K562 (cell line): ENCODE measurements around the gene EFNA2. TPM values are rescaled to one million over a fixed set of nuclear protein-coding genes. Genes with fewer than 3 reads are reported as not detected.

Experiments used
- ARID3B ChIP-seq: fragments of 250-450 bp; sonication (Bioruptor Pico); IDR thresholded peaks from 2 replicates; pipeline ENCODE4 v1.4.0; 2020; ENCODE audit warnings: borderline replicate concordance
- BCOR ChIP-seq: fragments of 450-650 bp; IDR thresholded peaks from 2 replicates; pipeline ENCODE4 v1.6.1; 2016
- BDP1 ChIP-seq: IDR thresholded peaks from 3 replicates; pipeline ENCODE4 v1.6.1; 2011; ENCODE audit not compliant: insufficient read length, insufficient read depth
- CGGBP1 ChIP-seq: fragments of 250-450 bp; sonication (Bioruptor Pico); IDR thresholded peaks from 2 replicates; pipeline ENCODE4 v1.9.0; 2021; ENCODE audit warnings: mild to moderate bottlenecking
- HDAC8 ChIP-seq: fragments of 450-650 bp; IDR thresholded peaks from 2 replicates; pipeline ENCODE4 v1.6.1; 2016; ENCODE audit warnings: mild to moderate bottlenecking, missing genetic modification characterization, moderate library complexity, missing compliant biosample characterization
- MTA3 ChIP-seq: fragments of 450-650 bp; formaldehyde crosslinking; IDR thresholded peaks from 2 replicates; pipeline ENCODE4 v1.6.1; 2017; ENCODE audit warnings: mild to moderate bottlenecking, borderline replicate concordance
- NFATC3 ChIP-seq: fragments of 450-650 bp; IDR thresholded peaks from 2 replicates; pipeline ENCODE4 v1.6.1; 2017; ENCODE audit warnings: mild to moderate bottlenecking
- NFXL1 ChIP-seq: fragments of 450-650 bp; formaldehyde crosslinking; IDR thresholded peaks from 2 replicates; pipeline ENCODE4 v1.4.0; 2021; ENCODE audit warnings: mild to moderate bottlenecking
- NR3C1 ChIP-seq: sonication (generic); formaldehyde crosslinking; IDR thresholded peaks from 2 replicates; pipeline ENCODE4 v1.8.1; 2022; ENCODE audit warnings: missing genetic modification reagents
- RBM15 ChIP-seq: fragments of 200-400 bp; formaldehyde crosslinking; IDR thresholded peaks from 2 replicates; pipeline ENCODE4 v1.6.1; 2018; ENCODE audit warnings: mild to moderate bottlenecking, low read length, moderate library complexity; ENCODE audit not compliant: insufficient read depth
- SIN3A ChIP-seq, 2 experiments: fragments of 150-350 bp in 1 of 2; IDR thresholded peaks; 2 replicates each; pipeline ENCODE4 v1.6.1; 2011 to 2016; ENCODE audit warnings: borderline replicate concordance in 2 of 2, low read depth in 2 of 2, low read length in 2 of 2, mild to moderate bottlenecking in 2 of 2, moderate library complexity in 2 of 2; ENCODE audit not compliant: control insufficient read depth in 1 of 2
- SMAD2 ChIP-seq: fragments of 150-350 bp; IDR thresholded peaks from 2 replicates; pipeline ENCODE4 v1.6.1; 2014; ENCODE audit warnings: low read depth, mild to moderate bottlenecking, low read length
- SRSF1 ChIP-seq: fragments of 200-400 bp; formaldehyde crosslinking; IDR thresholded peaks from 2 replicates; pipeline ENCODE4 v1.6.1; 2017; ENCODE audit warnings: mild to moderate bottlenecking, low read depth, low read length, moderate library complexity
- ZNF232 ChIP-seq: sonication (generic); formaldehyde crosslinking; IDR thresholded peaks from 2 replicates; pipeline ENCODE4 v1.8.0; 2022; ENCODE audit warnings: mild to moderate bottlenecking, missing genetic modification reagents
- ZNF311 ChIP-seq: fragments of 250-450 bp; sonication (Bioruptor Pico); IDR thresholded peaks from 2 replicates; pipeline ENCODE4 v1.4.0; 2020; ENCODE audit warnings: mild to moderate bottlenecking, moderate library complexity
- ZNF398 ChIP-seq: fragments of 250-450 bp; sonication (Bioruptor Pico); IDR thresholded peaks from 2 replicates; pipeline ENCODE4 v1.8.0; 2021; ENCODE audit warnings: moderate library complexity, mild to moderate bottlenecking, inconsistent platforms
- ZNF431 ChIP-seq: sonication (generic); formaldehyde crosslinking; IDR thresholded peaks from 2 replicates; pipeline ENCODE4 v1.8.0; 2022; ENCODE audit warnings: mild to moderate bottlenecking, missing genetic modification reagents
- ZNF584 ChIP-seq: fragments of 200-800 bp; sonication (Bioruptor generic); IDR thresholded peaks from 2 replicates; pipeline ENCODE4 v1.6.1; 2016; ENCODE audit warnings: low read depth, mild to moderate bottlenecking, missing genetic modification characterization, missing compliant biosample characterization
- polyA plus RNA-seq, 8 experiments: library from polyadenylated mRNA; depleted of rRNA in 4 of 8; stranded (reverse) in 5 of 8; unstranded in 3 of 8; fragments of >200 nt; fragmentation: Nextera tagmentation in 2 of 8; fragmentation: Illumina TruSeq in 1 of 8; extraction: Ambion mirVana in 2 of 8; extraction: Trizol in 1 of 8; gene quantifications; 2 replicates each; pipeline versions ENCODE4 v1.2.1 to v1.2.3, GENCODE V29; 2011 to 2014; ENCODE audit warnings: inconsistent platforms in 1 of 8, missing spikeins in 1 of 8
- total RNA-seq, 7 experiments: library from RNA; depleted of rRNA in 6 of 7; stranded (reverse); fragments of >200 nt in 6 of 7; fragmentation: Illumina TruSeq in 2 of 7; extraction: Trizol in 2 of 7; gene quantifications; 2 replicates each; pipeline versions ENCODE4 v1.2.1 to v1.2.3, GENCODE V29; 2011 to 2021; ENCODE audit warnings: low replicate concordance in 1 of 7
- TF ChIP-seq, protein P1 (sequence below), 2 experiments: fragments of 450-650 bp; IDR thresholded peaks; 2 replicates each; pipeline ENCODE4 v1.6.1; 2016
- TF ChIP-seq, protein P2 (sequence below): conservative IDR thresholded peaks from 2 replicates; pipeline ENCODE4 v1.6.1; 2011; ENCODE audit warnings: low read depth, mild to moderate bottlenecking, low read length; ENCODE audit not compliant: control insufficient read depth
- TF ChIP-seq, protein P3 (sequence below): fragments of 450-650 bp; formaldehyde crosslinking; IDR thresholded peaks from 2 replicates; pipeline ENCODE4 v1.4.0; 2022; ENCODE audit warnings: missing genetic modification characterization

The EFNA2 gene
- total and polyA plus RNA-seq, 9 of the 15 experiments (the other 6 are each of a cell fraction or from before 2014, with no cell fraction given) = 0.11 to 0.44 (median 0.15) TPM; not detected in 6

- peak in 1 of 2 experiments; percentile 76; a peak in 1 of 4 replicates for TF ChIP-seq SIN3A (IDR thresholded peaks at IDR 0.05; ENCODE audit: borderline replicate concordance in 2 of 2, control insufficient read depth in 1 of 2, low read depth in 2 of 2, low read length in 2 of 2)
- no peak for TF ChIP-seq ZNF311
- no peak for TF ChIP-seq ARID3B (CRISPR knock-in tag)
- TF ChIP-seq BCOR = no peak
- no peak for TF ChIP-seq BDP1
- no peak for TF ChIP-seq SMAD2
- no peak for TF ChIP-seq NFATC3
- no peak for TF ChIP-seq NR3C1 (CRISPR knock-in tag)
- TF ChIP-seq, protein P1, sequence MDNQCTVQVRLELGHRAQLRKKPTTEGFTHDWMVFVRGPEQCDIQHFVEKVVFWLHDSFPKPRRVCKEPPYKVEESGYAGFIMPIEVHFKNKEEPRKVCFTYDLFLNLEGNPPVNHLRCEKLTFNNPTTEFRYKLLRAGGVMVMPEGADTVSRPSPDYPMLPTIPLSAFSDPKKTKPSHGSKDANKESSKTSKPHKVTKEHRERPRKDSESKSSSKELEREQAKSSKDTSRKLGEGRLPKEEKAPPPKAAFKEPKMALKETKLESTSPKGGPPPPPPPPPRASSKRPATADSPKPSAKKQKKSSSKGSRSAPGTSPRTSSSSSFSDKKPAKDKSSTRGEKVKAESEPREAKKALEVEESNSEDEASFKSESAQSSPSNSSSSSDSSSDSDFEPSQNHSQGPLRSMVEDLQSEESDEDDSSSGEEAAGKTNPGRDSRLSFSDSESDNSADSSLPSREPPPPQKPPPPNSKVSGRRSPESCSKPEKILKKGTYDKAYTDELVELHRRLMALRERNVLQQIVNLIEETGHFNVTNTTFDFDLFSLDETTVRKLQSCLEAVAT (IDR thresholded peaks at IDR 0.05) = no peak
- TF ChIP-seq ZNF431 (CRISPR knock-in tag) = no peak
- TF ChIP-seq ZNF398 = no peak
- no peak for TF ChIP-seq RBM15
- no peak for TF ChIP-seq NFXL1 (CRISPR knock-in tag)
- peak; percentile 100 for TF ChIP-seq MTA3
- TF ChIP-seq SRSF1 = peak; percentile 85; the same call in 1 of the 2 replicates
- TF ChIP-seq, protein P2, sequence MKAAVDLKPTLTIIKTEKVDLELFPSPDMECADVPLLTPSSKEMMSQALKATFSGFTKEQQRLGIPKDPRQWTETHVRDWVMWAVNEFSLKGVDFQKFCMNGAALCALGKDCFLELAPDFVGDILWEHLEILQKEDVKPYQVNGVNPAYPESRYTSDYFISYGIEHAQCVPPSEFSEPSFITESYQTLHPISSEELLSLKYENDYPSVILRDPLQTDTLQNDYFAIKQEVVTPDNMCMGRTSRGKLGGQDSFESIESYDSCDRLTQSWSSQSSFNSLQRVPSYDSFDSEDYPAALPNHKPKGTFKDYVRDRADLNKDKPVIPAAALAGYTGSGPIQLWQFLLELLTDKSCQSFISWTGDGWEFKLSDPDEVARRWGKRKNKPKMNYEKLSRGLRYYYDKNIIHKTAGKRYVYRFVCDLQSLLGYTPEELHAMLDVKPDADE = no peak
- no peak for TF ChIP-seq CGGBP1 (CRISPR knock-in tag)
- TF ChIP-seq, protein P3, sequence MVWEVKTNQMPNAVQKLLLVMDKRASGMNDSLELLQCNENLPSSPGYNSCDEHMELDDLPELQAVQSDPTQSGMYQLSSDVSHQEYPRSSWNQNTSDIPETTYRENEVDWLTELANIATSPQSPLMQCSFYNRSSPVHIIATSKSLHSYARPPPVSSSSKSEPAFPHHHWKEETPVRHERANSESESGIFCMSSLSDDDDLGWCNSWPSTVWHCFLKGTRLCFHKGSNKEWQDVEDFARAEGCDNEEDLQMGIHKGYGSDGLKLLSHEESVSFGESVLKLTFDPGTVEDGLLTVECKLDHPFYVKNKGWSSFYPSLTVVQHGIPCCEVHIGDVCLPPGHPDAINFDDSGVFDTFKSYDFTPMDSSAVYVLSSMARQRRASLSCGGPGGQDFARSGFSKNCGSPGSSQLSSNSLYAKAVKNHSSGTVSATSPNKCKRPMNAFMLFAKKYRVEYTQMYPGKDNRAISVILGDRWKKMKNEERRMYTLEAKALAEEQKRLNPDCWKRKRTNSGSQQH (CRISPR knock-in tag) = no peak
- no peak for TF ChIP-seq ZNF232
- no peak for TF ChIP-seq HDAC8
- TF ChIP-seq ZNF584 (CRISPR knock-in tag) = no peak
Measured at GRCh38 chr19:1269065-1269477, 16.6 kb upstream of the EFNA2 start, which contains the start of gene CIRBP (continued).
